Astrocyte of the cerebellum (primary cell): ENCODE measurements around the gene AOAH.

Source experiments
- DNase-seq: peaks from one replicate; pipeline ENCODE4 v3.0.0-alpha.2; 2011; ENCODE audit warnings: low read depth
- H3K4me3 ChIP-seq: 2 replicates; pipeline ENCODE4 v1.5.1; 2011; ENCODE audit warnings: mild to moderate bottlenecking, low read depth, low read length, moderate library complexity
- in situ Hi-C: cut with HindIII; loops from 2 replicates; pipeline ENCODE4 v1.10.0; 2017; ENCODE audit warnings: low sequenced_read_pairs
- TF ChIP-seq, protein P1 (sequence below): IDR thresholded peaks from 2 replicates; pipeline ENCODE4 v1.5.1; 2012; ENCODE audit warnings: low read length, low read depth, moderate library complexity, mild to moderate bottlenecking; ENCODE audit errors: missing control alignments

The AOAH gene

DNA sequence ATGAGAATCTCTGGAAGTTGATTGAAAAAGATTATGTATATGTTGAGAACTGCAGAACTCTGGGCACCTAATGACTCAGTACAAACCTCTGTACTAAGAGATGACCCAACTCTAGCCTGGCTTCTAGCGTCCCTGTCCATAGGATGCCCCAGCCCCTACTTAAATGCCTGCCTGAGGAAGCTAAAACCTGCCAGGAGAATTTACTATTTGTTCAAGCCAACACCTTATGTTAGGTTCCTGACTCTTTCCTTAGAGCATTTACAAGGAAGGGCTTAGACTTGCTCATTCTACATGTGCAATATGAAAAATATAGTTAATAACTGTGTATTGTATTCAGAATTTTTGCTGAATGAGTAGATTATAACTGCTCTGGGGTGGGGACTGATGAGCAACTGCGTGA, 37.5 kb upstream of the AOAH start:
- no peak for DNase-seq
- in situ Hi-C loops, result no loop called here
- TF ChIP-seq, protein P1, sequence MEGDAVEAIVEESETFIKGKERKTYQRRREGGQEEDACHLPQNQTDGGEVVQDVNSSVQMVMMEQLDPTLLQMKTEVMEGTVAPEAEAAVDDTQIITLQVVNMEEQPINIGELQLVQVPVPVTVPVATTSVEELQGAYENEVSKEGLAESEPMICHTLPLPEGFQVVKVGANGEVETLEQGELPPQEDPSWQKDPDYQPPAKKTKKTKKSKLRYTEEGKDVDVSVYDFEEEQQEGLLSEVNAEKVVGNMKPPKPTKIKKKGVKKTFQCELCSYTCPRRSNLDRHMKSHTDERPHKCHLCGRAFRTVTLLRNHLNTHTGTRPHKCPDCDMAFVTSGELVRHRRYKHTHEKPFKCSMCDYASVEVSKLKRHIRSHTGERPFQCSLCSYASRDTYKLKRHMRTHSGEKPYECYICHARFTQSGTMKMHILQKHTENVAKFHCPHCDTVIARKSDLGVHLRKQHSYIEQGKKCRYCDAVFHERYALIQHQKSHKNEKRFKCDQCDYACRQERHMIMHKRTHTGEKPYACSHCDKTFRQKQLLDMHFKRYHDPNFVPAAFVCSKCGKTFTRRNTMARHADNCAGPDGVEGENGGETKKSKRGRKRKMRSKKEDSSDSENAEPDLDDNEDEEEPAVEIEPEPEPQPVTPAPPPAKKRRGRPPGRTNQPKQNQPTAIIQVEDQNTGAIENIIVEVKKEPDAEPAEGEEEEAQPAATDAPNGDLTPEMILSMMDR, result no peak
- no peak overlapping the region for H3K4me3 ChIP-seq

DNA sequence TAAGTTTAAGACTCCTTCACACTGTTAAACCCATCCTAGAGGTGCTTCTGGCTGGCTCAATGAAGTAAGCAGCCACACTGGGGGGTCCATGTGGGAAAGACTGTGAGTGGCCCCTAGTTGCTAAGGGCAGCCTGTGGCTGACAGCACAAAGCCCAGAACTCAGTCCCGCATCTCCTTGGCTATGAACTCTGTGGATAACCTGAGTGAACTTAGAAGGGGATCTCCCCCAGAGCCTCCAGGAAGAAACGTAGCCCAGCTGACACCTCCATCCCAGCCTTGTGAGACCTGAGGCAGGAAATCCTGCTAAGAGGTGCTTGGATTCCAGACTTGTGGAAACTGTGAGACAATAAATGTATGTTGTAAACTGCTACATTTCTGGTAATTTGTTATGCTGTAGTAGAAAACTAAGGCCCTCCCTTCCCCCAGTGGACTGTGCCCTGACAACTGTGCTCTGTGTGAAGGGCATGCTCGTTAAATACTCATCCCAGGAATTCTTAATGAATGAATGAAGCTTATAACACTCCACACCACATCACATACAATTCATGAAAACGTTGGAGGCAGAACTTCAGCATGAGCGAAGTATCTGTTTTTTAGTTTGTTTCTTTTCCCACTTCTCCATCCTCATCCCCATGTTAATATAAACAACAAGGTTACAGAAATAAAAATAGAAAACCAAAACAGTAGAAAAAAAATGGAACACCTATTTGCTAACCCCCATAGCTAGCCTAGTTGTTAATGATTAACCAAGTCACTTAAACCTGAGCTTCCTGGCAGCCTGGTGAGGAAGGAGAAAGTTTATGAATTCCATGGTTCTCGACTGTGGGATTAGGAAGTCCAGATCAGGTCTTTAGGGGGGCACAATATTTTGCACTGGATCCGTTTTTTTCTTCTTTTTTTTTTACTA, 36.8 kb upstream of the AOAH start:
- TF ChIP-seq, protein P1, result no peak
- in situ Hi-C loops, result no loop called here
- DNase-seq, result no peak
- H3K4me3 ChIP-seq, result no peak overlapping the region

DNA sequence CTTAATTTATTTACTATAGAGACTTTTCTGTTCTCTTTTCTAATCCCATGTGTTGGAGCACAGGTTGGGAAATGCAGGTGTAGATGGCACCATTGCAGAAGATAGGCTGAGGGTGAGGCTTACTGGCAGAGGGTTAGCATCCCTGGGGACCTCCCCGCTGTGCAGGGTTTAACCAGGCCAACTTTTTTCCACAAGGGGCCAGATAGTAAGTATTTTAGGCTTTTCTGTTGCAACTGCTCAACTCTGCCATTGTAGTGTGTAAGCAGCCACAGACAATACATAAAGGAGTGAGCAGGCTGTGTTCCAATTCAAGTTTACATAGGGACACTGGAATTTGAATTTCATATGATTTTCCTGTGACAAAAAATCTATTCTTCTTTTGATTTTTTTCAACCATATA, 34.6 kb upstream of the AOAH start:
- H3K4me3 ChIP-seq, result no peak overlapping the region
- no peak for DNase-seq
- in situ Hi-C loops, result no loop called here
- TF ChIP-seq, protein P1, result no peak

DNA sequence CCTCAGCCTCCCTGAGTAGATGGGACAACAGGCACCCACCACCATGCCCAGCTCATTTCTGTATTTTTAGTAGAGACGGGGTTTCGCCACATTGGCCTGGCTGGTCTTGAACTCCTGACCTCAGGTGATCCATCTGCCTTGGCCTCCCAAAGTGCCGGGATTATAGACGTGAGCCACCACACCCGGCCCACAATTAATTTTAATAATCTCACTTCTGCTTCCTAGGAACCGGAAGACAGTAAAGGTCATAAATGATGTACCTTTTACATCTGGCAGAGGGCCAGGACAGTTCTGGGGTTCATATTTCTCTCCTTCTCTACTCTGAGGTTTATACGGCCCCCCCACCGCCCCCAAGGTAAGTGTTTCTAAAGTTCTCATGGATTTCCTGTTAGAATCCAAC, 31.2 kb upstream of the AOAH start:
- H3K4me3 ChIP-seq, result no peak overlapping the region
- in situ Hi-C loops, result no loop called here
- TF ChIP-seq, protein P1, result no peak
- DNase-seq, result no peak

DNA sequence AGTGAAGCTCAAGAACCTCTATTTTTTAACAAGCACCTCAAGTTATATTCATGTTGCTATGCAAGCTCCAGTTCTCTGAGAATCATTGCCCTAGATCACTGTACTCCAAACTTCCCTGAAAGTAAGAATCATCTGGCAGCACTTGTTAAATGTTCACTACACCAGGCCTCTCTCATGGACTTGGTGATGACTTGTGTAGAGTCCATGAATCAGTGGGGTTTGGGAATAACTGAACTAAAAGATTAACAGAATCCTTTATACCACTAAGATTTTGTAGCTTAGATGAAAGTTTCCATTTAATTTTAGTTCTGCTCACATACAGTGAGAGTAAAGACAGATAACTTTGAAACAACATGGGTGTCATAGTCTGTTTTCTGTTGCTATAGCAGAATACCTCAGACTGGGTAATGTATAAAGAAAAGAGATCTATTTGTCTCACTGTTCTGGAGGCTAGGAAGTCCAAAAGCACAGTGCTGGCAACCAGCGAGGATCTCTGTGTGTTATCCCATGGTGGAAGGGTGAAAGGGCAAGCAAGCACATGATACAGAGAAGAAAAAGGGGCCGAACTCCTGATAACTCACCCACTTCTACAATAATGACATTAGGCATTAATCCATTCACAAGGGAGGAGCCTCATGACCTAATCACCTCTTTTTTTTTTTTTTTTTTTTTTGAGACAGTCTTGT, 27.9 kb upstream of the AOAH start:
- no peak overlapping the region for H3K4me3 ChIP-seq
- DNase-seq, result no peak
- in situ Hi-C loops, result no loop called here
- TF ChIP-seq, protein P1, result no peak

DNA sequence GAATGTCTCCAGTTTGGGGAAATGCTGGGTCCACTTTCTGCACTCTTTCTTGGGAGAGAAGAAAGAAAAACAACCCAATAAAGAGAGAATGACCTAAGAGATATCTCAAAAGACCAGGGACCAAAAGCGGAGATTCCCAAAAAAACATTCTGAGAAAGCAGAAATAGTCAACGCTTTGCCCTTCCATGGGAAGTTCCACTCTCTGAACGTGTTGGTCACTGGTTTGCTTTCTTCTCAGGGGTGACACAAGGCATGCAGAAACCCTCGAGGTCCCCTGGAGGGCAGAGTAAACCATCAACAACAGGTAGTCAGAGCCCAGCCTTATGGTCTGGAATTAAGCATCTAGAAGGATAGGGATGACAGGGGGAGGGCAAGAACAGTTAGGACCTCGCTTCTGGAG, 26.2 kb upstream of the AOAH start:
- no peak overlapping the region for H3K4me3 ChIP-seq
- DNase-seq, result no peak
- in situ Hi-C loops, result no loop called here
- TF ChIP-seq, protein P1, result no peak
